H9 (cell line): ENCODE measurements around the gene KRTCAP2. TPM values are rescaled to one million over a fixed set of nuclear protein-coding genes. Genes with fewer than 3 reads are reported as not detected.

Source experiments
- DNase-seq: peaks from one replicate; pipeline ENCODE4 v3.0.0-alpha.2; 2017
- H2AFZ ChIP-seq: one replicate; pipeline ENCODE4 v1.6.1; 2013; ENCODE audit warnings: mild to moderate bottlenecking, low read length, control low read depth, moderate library complexity
- H2AK5ac ChIP-seq: 2 replicates; pipeline ENCODE4 v1.6.1; 2013; ENCODE audit warnings: low read length, control low read depth, mixed read lengths; ENCODE audit not compliant: insufficient read length
- H2BK120ac ChIP-seq: one replicate; pipeline ENCODE4 v1.6.1; 2013; ENCODE audit warnings: low read depth, mild to moderate bottlenecking, low read length, control low read depth, inconsistent platforms; ENCODE audit not compliant: poor library complexity, severe bottlenecking
- H2BK12ac ChIP-seq: 2 replicates; pipeline ENCODE4 v1.6.1; 2013; ENCODE audit warnings: low read length, control low read depth, mixed read lengths, low read depth; ENCODE audit not compliant: insufficient read length
- H2BK15ac ChIP-seq: 2 replicates; pipeline ENCODE4 v1.6.1; 2013; ENCODE audit warnings: low read depth, low read length, control low read depth
- H2BK20ac ChIP-seq: one replicate; pipeline ENCODE4 v1.6.1; 2013; ENCODE audit warnings: low read depth, mild to moderate bottlenecking, low read length, control low read depth, inconsistent platforms; ENCODE audit not compliant: poor library complexity, severe bottlenecking
- H2BK5ac ChIP-seq: 2 replicates; pipeline ENCODE4 v1.6.1; 2013; ENCODE audit warnings: low read length, control low read depth, mixed read lengths; ENCODE audit not compliant: insufficient read length
- H3K14ac ChIP-seq: 2 replicates; pipeline ENCODE4 v1.6.1; 2013; ENCODE audit warnings: low read length, control low read depth; ENCODE audit not compliant: insufficient read depth
- H3K18ac ChIP-seq: 2 replicates; pipeline ENCODE4 v1.6.1; 2013; ENCODE audit warnings: low read depth, mild to moderate bottlenecking, mixed read lengths, low read length, control low read depth; ENCODE audit not compliant: insufficient read length
- H3K23ac ChIP-seq: 2 replicates; pipeline ENCODE4 v1.6.1; 2013; ENCODE audit warnings: low read length, control low read depth, mixed read lengths, low read depth; ENCODE audit not compliant: insufficient read length
- H3K23me2 ChIP-seq: 2 replicates; pipeline ENCODE4 v1.6.1; 2013; ENCODE audit warnings: low read depth, mild to moderate bottlenecking, mixed read lengths, low read length, control low read depth; ENCODE audit not compliant: insufficient read length, poor library complexity, severe bottlenecking
- H3K27ac ChIP-seq: 2 replicates; pipeline ENCODE4 v1.5.1; 2013; ENCODE audit warnings: low read length, control low read depth, mixed read lengths, low read depth; ENCODE audit not compliant: insufficient read length
- H3K27me3 ChIP-seq: 2 replicates; pipeline ENCODE4 v1.6.1; 2013; ENCODE audit warnings: low read length, control low read depth, inconsistent platforms; ENCODE audit not compliant: insufficient read depth
- H3K4ac ChIP-seq: 2 replicates; pipeline ENCODE4 v1.6.1; 2013; ENCODE audit warnings: low read depth, mild to moderate bottlenecking, control low read depth, inconsistent platforms, low read length, moderate library complexity
- H3K4me1 ChIP-seq: 2 replicates; pipeline ENCODE4 v1.6.1; 2013; ENCODE audit warnings: low read length, control low read depth, inconsistent platforms; ENCODE audit not compliant: insufficient read depth
- H3K4me2 ChIP-seq: 2 replicates; pipeline ENCODE4 v1.6.1; 2013; ENCODE audit warnings: low read length, control low read depth, mixed read lengths; ENCODE audit not compliant: insufficient read length, insufficient read depth
- H3K56ac ChIP-seq: 2 replicates; pipeline ENCODE4 v1.6.1; 2013; ENCODE audit warnings: low read depth, mild to moderate bottlenecking, mixed read lengths, low read length, control low read depth; ENCODE audit not compliant: insufficient read length
- H3K79me1 ChIP-seq: 2 replicates; pipeline ENCODE4 v1.6.1; 2013; ENCODE audit warnings: low read depth, mild to moderate bottlenecking, moderate library complexity, low read length, control low read depth, inconsistent platforms; ENCODE audit not compliant: insufficient read depth, poor library complexity, severe bottlenecking
- H3K79me2 ChIP-seq: 2 replicates; pipeline ENCODE4 v1.6.1; 2013; ENCODE audit warnings: low read length, control low read depth, inconsistent platforms; ENCODE audit not compliant: insufficient read depth
- H3K9ac ChIP-seq: 2 replicates; pipeline ENCODE4 v1.6.1; 2013; ENCODE audit warnings: low read length, control low read depth, mixed read lengths; ENCODE audit not compliant: insufficient read length; ENCODE audit errors: extremely low read depth
- H3K9me3 ChIP-seq: one replicate; pipeline ENCODE4 v1.6.1; 2013; ENCODE audit warnings: low read depth, low read length, inconsistent platforms; ENCODE audit not compliant: control insufficient read depth
- H3T11ph ChIP-seq: one replicate; pipeline ENCODE4 v1.6.1; 2013; ENCODE audit warnings: mild to moderate bottlenecking, low read length, control low read depth, inconsistent platforms
- H4K20me1 ChIP-seq: one replicate; pipeline ENCODE4 v1.6.1; 2013; ENCODE audit not compliant: control insufficient read depth, insufficient read length, insufficient read depth
- H4K5ac ChIP-seq: 2 replicates; pipeline ENCODE4 v1.6.1; 2013; ENCODE audit warnings: low read depth, mild to moderate bottlenecking, mixed read lengths, low read length, control low read depth; ENCODE audit not compliant: insufficient read length
- H4K8ac ChIP-seq: replicated peaks from 2 replicates; pipeline ENCODE4 v1.6.1; 2013; ENCODE audit warnings: low read length, control low read depth, mixed read lengths, low read depth; ENCODE audit not compliant: insufficient read length
- H4K91ac ChIP-seq: 2 replicates; pipeline ENCODE4 v1.6.1; 2013; ENCODE audit warnings: low read depth, mild to moderate bottlenecking, moderate library complexity, mixed read lengths, low read length, control low read depth; ENCODE audit not compliant: insufficient read length
- H3K27ac Mint-ChIP-seq, 3 experiments: 2 replicates in 2 of 3; 3 replicates in 1 of 3; pipeline ENCODE4 v1.8.0; 2020 to 2021; ENCODE audit warnings: mixed read lengths in 3 of 3, mild to moderate bottlenecking in 1 of 3, moderate library complexity in 1 of 3
- H3K27me3 Mint-ChIP-seq: 2 replicates; pipeline ENCODE4 v1.8.0; 2021; ENCODE audit warnings: low read depth, mild to moderate bottlenecking, moderate library complexity, mixed read lengths
- H3K36me3 Mint-ChIP-seq, 3 experiments: 2 replicates in 2 of 3; 3 replicates in 1 of 3; pipeline ENCODE4 v1.8.0; 2020 to 2021; ENCODE audit warnings: low read depth in 3 of 3, mixed read lengths in 3 of 3; ENCODE audit not compliant: insufficient read depth in 1 of 3
- H3K4me1 Mint-ChIP-seq, 2 experiments: 2 replicates each; pipeline ENCODE4 v1.8.0; 2020; ENCODE audit warnings: mixed read lengths in 2 of 2
- H3K4me3 Mint-ChIP-seq, 2 experiments: 2 replicates in 1 of 2; 3 replicates in 1 of 2; pipeline ENCODE4 v1.8.0; 2020 to 2021; ENCODE audit warnings: mild to moderate bottlenecking in 2 of 2, mixed read lengths in 2 of 2, moderate library complexity in 1 of 2
- H3K9me3 Mint-ChIP-seq, 2 experiments: 2 replicates in 1 of 2; 3 replicates in 1 of 2; pipeline ENCODE4 v1.8.0; 2020; ENCODE audit warnings: mild to moderate bottlenecking in 2 of 2, mixed read lengths in 2 of 2, moderate library complexity in 1 of 2
- WGBS: extraction: QIAGEN DNeasy Blood & Tissue Kit; methylation state at CpG from one replicate; pipeline ENCODE4 v1.1.7; 2013; ENCODE audit warnings: missing lambda C conversion rate, low lambda C conversion rate, mixed read lengths; ENCODE audit not compliant: insufficient read length; ENCODE audit errors: extremely low coverage; 5-methylcytosine and 5-hydroxymethylcytosine counted together
- total RNA-seq: library from RNA; stranded (reverse); gene quantifications from 2 replicates; pipeline ENCODE4 v1.2.1, GENCODE V29; 2021
- TF ChIP-seq, protein P1 (sequence below): fragments of 200-600 bp; sonication (generic); conservative IDR thresholded peaks from 3 replicates; pipeline ENCODE4 v1.8.0; 2021; ENCODE audit warnings: antibody characterized with exemption, mild to moderate bottlenecking

Gene KRTCAP2
- total RNA-seq, 1 experiment from 2014 or later, result 149 TPM

DNA sequence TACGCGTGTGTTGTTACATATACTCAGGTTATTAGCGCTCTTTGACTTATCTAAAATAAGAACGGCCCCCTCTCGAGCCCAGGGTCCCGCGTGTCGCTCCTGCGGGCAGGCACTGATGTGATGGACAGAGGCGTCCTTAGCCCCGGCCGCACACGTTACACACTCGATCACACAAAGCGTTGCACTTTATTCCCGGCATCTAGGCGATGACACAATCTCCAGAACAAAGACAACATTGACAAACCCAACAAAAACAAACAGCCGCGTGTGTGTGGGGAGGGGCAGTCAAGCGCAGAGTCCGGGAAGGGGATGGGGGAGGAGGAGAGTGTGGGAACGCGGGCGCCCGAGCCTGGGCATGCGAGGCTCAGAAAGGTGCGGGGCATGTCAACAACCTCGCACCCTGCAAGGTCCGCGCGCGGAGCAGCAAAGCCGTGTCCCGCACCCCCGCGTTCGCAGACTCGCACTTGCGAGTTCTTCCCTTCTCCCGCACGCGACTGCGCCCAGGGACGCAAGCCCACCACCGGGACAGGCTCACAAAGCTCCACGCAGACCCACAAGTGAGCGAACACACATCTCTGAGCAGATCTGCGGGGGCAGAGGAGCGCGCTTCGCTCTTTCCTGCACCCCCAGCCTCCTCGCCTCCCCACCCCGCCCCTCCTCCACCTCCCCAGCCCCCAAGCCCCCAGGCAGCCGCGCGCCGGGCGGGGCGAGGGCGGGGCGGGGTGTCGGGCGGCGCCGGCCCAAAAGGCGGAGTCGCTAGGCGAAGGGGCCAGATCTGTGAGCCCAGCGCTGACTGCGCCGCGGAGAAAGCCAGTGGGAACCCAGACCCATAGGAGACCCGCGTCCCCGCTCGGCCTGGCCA, 45.8 kb downstream of the KRTCAP2 start, which contains the start of gene EFNA1:
TSS of gene EFNA1 (plus strand) at position 772 of the 862 bp plus-strand sequence. CDS start 102 bp downstream, outside the sequence.
- Mint-ChIP-seq H3K36me3 (peaks cover 2 to 12% (median 3%) of the 10 kb centered on the region in 3 experiments; a peak in 5 of 7 replicates), H3K9me3 (no peaks in the 10 kb centered on the region; a peak in 1 of 5 replicates), H3K27ac (no peak within 1 kb of the TSS; a peak in 2 of 7 replicates), H3K27me3 (peaks cover 90% of the 10 kb centered on the region), H3K4me3 (peak within 1 kb of the TSS; percentile 62 to 94), H3K4me1 (peaks cover 50 to 64% of the 10 kb centered on the region in 2 experiments)
- no peaks in the 10 kb centered on the region for H3K79me2 ChIP-seq
- no peak within 1 kb of the TSS for H3T11ph ChIP-seq
- H4K91ac ChIP-seq, result no peak within 1 kb of the TSS
- TF ChIP-seq, protein P1, sequence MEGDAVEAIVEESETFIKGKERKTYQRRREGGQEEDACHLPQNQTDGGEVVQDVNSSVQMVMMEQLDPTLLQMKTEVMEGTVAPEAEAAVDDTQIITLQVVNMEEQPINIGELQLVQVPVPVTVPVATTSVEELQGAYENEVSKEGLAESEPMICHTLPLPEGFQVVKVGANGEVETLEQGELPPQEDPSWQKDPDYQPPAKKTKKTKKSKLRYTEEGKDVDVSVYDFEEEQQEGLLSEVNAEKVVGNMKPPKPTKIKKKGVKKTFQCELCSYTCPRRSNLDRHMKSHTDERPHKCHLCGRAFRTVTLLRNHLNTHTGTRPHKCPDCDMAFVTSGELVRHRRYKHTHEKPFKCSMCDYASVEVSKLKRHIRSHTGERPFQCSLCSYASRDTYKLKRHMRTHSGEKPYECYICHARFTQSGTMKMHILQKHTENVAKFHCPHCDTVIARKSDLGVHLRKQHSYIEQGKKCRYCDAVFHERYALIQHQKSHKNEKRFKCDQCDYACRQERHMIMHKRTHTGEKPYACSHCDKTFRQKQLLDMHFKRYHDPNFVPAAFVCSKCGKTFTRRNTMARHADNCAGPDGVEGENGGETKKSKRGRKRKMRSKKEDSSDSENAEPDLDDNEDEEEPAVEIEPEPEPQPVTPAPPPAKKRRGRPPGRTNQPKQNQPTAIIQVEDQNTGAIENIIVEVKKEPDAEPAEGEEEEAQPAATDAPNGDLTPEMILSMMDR, result no peak
- no peak within 1 kb of the TSS for H2BK5ac ChIP-seq
- H2AFZ ChIP-seq, result no peak within 1 kb of the TSS
- H3K9ac ChIP-seq, result no peak within 1 kb of the TSS
- H3K4me1 ChIP-seq, result no peaks in the 10 kb centered on the region; the same call in 1 of the 2 replicates
- no peaks in the 10 kb centered on the region for H3K9me3 ChIP-seq
- no peak within 1 kb of the TSS for H2BK120ac ChIP-seq
- H4K20me1 ChIP-seq, result peaks cover 2% of the 10 kb centered on the region
- peaks cover 27% of the 10 kb centered on the region for H3K23me2 ChIP-seq
- no peak within 1 kb of the TSS for H3K27ac ChIP-seq
- H3K4me2 ChIP-seq, result peak within 1 kb of the TSS; percentile 92
- no peak within 1 kb of the TSS for H4K5ac ChIP-seq
- no peak within 1 kb of the TSS for H2BK12ac ChIP-seq
- peaks cover 34% of the 10 kb centered on the region; the same call in 1 of the 2 replicates for H3K27me3 ChIP-seq
- no peak within 1 kb of the TSS for H2BK15ac ChIP-seq
- no CpG with 5 or more reads among the region's 76 CpGs for whole genome bisulfite sequencing
- H2BK20ac ChIP-seq, result no peak within 1 kb of the TSS
- no peaks in the 10 kb centered on the region for H3K79me1 ChIP-seq
- H3K4ac ChIP-seq, result no peak within 1 kb of the TSS
- H3K18ac ChIP-seq, result no peak within 1 kb of the TSS
- H3K14ac ChIP-seq, result no peak within 1 kb of the TSS
- H4K8ac ChIP-seq, result no peak within 1 kb of the TSS
- H2AK5ac ChIP-seq, result no peak within 1 kb of the TSS
- no peak within 1 kb of the TSS for H3K23ac ChIP-seq
- DNase-seq, result peak; percentile 56
- no peak within 1 kb of the TSS for H3K56ac ChIP-seq
